Retina (tissue), 1 donor: Measurements from ENCODE around the gene P2RX7.
"Not testable (repeated sequence)": the region's sequence is repeated elsewhere in the genome, so short reads cannot be mapped to it uniquely, and the experiment has no call there.

Experiments used
- DNase-seq: peaks from one replicate; pipeline ENCODE4 v3.0.0-alpha.2; 2016

P2RX7 gene

GRCh38 chr12:121139286-121139685, 6.6 kb downstream of the P2RX7 start:
- no peak for DNase-seq

- no peak for DNase-seq
Observed at GRCh38 chr12:121142171-121142950, 9.7 kb downstream of the P2RX7 start.

- DNase-seq: no peak
Observed at GRCh38 chr12:121144416-121144914, 11.8 kb downstream of the P2RX7 start.

DNA sequence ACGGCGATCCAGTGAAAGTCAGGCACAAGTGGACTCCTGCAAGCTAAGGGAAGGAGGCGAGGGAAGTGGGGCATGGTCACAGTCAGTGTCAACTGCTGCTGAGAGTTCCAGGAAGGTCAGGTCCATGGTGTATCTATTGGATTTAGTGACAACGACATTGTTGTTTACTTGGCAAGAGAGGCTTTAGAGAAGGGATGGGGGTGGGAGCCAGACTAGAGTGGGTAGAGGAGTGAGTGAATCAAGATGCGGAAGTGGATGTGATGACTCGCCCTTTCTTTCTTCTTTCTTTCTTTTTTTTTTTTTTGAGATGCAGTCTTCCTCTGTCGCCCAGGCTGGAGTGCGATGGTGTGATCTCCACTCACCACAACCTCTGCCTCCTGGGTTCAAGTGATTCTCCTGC, 12.5 kb downstream of the P2RX7 start:
- no peak for DNase-seq

DNA sequence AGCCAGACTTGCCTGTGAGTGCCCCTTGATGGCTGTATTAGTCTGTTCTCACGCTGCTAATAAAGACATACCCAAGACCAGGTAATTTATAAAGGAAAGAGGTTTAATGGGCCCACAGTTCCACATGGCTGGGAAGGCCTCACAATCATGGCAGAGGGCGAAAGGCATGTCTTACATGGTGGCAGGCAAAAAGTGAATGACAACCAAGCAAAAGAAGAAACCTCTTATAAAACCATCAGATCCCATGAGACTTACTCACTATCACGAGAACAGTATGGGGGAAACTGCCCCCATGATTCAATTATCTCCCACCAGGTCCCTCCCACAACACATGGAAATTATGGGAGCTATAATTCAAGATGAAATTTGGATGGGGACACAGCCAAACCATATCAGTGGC, 16.6 kb downstream of the P2RX7 start:
- DNase-seq: not testable (repeated sequence)

GRCh38 chr12:121154793-121155375, 22.2 kb downstream of the P2RX7 start:
- DNase-seq: peak; percentile 17

DNA sequence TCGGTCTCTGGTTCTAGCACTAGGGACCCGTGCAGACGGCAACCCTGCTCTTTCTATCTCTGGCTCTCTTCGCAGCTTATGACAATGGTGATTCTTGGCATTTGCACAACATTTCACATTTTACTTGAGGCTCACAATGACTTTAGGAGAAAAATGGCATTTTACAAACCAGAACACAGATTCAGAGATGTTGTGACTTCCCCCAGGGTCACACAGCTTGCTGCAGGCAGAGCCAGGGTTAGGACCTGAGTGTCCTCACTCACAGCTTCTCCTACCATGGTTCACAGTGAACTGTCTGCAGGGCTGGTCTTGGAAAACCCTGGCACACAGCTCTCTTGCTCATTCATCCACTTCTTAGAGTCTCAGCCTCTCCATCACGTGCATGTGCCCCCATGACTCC, 23.7 kb downstream of the P2RX7 start:
- no peak for DNase-seq

GRCh38 chr12:121158085-121158484, 25.4 kb downstream of the P2RX7 start:
- no peak for DNase-seq

DNA sequence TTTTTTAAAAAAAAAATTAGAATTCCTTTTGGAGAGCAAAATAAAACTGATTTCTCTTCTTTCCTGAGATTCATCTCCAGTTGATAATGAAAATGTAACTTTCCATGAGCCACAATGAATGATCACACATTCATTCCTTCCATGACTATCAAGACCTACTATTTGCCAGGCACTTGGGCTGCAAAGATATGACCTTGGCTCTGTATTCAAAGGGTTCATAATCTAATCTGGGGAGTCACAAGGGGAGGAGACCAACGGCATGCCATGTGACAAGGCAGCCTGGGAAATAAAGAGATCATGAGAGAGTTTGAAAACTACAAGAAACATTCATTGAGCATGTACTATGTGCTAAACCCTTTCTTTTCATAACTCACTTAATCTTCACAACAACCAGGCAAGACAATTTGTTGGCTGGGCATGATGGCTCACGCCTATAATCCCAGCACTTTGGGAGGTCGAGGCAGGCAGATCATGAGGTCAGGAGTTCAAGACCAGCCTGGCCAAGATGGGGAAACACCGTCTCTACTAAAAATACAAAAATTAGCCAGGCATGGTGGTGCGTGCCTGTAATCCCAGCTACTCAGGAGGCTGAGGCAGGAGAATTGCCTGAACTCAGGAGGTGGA, 26.2 kb downstream of the P2RX7 start:
- DNase-seq: not testable (repeated sequence)

- DNase-seq: no peak
Observed at GRCh38 chr12:121159467-121160307, 27.0 kb downstream of the P2RX7 start.

GRCh38 chr12:121162384-121162783, 29.7 kb downstream of the P2RX7 start:
- DNase-seq: no peak

- no peak for DNase-seq
Observed at GRCh38 chr12:121162985-121163384, 30.3 kb downstream of the P2RX7 start.

GRCh38 chr12:121164839-121165238, 32.2 kb downstream of the P2RX7 start:
- not testable (repeated sequence) for DNase-seq

GRCh38 chr12:121165316-121165715, 32.6 kb downstream of the P2RX7 start:
- no peak for DNase-seq

GRCh38 chr12:121166356-121166755, 33.7 kb downstream of the P2RX7 start:
- DNase-seq: no peak

DNA sequence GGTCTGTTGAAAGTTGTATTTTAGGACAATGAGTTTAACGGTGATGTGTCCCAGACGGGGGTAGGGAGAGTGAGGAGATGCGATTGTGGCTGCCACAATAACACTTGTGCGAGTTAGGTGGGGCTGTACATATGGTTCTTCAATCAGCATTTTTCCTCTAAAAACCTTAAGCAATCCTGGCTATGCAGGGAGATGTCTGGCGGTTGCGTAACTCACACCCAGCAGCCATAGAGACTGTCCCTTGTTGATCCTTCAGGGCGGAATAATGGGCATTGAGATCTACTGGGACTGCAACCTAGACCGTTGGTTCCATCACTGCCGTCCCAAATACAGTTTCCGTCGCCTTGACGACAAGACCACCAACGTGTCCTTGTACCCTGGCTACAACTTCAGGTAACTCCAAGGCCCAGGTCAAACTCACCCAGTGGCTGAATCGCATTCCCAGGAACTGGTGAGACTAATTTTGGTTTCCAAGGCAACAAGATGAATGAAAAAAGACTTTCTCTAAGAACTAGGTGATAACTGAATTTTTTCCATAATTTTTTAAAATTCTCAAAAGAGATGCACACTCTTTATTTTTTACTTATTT, 34.6 kb downstream of the P2RX7 start:
- DNase-seq: no peak

DNA sequence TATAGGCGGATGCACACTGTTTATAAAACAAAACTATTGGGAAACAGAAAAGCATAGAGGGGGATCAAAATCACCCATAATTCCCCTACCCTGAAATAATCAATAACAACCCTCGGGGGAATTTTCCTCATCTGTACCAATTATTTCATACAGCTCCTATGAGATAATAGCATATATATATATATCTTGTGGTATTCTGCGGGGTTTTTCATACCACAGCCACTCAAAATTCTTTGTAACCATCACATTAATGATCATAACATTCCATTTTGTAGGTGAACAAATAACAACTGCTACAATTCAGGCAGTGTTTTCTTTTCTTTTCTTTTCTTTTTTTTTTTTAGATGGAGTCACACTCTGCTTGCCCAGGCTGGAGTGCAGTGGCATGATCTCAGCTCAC, 35.3 kb downstream of the P2RX7 start:
- no peak for DNase-seq

GRCh38 chr12:121170151-121170550, 37.5 kb downstream of the P2RX7 start:
- no peak for DNase-seq

GRCh38 chr12:121170611-121171260, 38.1 kb downstream of the P2RX7 start:
- no peak for DNase-seq

DNA sequence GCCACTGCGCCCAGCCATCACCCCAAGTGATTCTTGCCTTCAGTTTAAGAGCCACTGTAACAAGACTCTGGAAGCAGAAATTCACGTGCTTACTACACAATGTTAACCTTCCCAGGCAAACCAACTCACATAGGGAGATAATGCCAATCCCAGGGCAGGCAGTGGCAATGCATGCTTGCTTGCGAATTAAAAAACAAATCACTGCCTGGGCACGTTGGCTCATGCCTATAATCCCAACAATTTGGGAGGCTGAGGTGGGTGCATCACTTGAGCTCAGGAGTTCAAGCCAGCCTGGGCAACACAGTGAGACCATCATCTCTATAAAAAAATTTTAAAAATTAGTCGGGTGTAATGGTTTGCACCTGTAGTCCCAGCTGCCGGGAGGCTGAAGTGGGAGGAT, 39.5 kb downstream of the P2RX7 start:
- no peak for DNase-seq

DNA sequence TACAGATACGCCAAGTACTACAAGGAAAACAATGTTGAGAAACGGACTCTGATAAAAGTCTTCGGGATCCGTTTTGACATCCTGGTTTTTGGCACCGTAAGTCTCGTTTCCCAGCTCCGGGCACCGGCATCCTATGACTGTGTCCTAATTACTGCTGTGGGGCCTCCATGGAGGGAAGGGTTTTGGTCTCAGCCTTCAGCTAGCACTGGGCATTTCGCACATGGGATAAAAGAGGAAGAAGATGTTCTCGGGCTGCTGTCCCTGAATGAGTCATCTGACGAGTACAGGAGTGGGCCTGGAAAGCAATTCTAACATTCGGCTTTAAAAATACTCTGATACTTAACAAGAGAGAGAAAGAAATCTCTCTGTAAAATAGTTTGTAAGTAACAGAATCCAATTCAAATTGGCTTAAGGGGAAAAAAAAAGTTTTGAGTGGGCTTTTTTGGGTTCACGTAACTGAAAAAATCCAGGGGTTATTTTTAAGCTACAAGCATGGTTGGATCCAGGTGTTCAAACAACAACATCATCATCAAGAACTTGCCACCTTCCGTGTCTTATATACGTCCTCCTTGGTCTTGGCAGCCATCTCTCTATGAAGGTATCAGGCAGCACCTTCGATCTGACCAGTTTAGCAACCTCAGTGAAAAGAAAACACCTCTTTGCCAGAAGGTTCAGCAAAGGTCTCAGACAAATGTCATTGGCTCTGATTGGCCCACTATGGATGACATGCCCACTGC, 42.9 kb downstream of the P2RX7 start:
- DNase-seq: no peak
